Measurements from ENCODE around the gene MACROD1. TPM values are rescaled to one million over a fixed set of nuclear protein-coding genes. Genes with fewer than 3 reads are reported as not detected.

Gene MACROD1
- total RNA-seq, 1 donor from 2014 or later, result 27.8 TPM

DNA sequence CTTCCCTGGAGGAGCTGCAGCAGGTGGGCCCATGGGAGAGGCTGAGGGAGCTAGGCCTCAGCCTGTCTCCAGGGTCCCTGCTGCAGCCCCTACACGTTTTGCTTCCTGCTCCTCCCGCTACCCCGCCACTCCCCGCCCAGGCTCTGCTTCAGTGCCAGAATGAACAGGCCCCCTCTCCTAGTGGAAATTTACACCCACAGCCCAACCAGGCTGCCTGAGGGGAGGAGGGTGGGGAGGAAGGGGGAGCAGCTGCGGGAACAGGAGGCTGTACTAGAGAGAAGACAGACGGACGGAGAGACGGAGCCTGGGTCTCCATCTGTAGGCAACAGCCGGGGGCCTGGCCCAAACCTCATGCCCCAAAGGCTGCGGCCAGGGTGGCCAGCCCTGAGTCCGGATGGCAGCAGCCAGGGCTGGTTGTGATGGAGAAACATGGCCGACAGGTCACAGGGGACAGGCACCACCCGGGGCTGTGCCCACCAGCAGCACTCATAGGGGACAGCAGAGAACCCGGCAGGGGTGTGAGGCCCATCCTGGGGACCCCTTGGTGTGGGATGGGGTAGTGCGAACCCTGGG is 109.6 kb downstream of the MACROD1 start:
- TF ChIP-seq, protein P1, sequence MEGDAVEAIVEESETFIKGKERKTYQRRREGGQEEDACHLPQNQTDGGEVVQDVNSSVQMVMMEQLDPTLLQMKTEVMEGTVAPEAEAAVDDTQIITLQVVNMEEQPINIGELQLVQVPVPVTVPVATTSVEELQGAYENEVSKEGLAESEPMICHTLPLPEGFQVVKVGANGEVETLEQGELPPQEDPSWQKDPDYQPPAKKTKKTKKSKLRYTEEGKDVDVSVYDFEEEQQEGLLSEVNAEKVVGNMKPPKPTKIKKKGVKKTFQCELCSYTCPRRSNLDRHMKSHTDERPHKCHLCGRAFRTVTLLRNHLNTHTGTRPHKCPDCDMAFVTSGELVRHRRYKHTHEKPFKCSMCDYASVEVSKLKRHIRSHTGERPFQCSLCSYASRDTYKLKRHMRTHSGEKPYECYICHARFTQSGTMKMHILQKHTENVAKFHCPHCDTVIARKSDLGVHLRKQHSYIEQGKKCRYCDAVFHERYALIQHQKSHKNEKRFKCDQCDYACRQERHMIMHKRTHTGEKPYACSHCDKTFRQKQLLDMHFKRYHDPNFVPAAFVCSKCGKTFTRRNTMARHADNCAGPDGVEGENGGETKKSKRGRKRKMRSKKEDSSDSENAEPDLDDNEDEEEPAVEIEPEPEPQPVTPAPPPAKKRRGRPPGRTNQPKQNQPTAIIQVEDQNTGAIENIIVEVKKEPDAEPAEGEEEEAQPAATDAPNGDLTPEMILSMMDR (conservative IDR thresholded peaks at IDR 0.05; ENCODE audit: low read depth, low read length), result no peak
- H3K4me3 ChIP-seq (ENCODE audit: low read depth, low read length), result no peak overlapping the region
- DNase-seq (ENCODE audit: low read depth), result no peak

DNA sequence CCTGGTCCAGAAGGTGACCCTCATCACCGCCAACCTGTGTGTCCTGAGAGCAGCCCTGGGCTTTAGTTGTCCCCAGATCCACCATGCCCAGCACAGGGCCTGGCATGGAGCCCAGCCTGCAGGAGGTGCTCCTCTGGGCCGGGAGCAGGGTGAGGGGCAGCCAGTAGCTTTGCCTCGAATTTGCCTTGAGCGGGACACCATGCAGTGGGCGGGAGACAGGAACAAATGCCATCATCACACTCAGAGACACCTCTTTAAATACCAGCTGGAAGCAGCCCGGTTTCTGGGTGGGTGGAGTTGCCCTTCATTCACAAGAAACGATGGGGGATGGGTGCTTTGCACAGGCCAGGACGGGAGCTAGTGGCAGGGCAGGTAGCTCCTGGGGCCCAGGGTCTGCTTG is 110.8 kb downstream of the MACROD1 start:
- TF ChIP-seq, protein P1 (conservative IDR thresholded peaks at IDR 0.05; ENCODE audit: low read depth, low read length), result no peak
- no peak for DNase-seq (ENCODE audit: low read depth)
- H3K4me3 ChIP-seq (ENCODE audit: low read depth, low read length), result no peak overlapping the region

DNA sequence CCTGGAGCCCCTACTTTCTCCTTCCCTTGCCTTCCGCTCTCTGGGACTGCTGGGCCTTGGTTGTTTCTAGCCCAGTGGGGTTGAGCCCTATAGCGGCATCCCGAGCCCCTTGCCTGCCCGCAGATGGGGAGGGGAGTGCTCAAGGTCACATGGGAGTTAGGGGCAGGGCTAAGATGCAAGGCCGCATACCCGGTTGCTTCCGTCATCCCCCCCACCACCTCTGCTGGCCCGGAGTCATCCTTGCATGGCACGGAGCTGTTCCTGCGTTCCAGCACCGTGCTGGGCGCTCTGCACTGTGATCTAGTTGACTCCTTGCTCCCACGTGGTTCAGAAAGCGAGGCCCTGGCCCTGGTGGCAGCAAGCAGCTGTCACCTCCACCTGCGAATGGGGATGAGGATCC is 112.2 kb downstream of the MACROD1 start:
- TF ChIP-seq, protein P1 (conservative IDR thresholded peaks at IDR 0.05; ENCODE audit: low read depth, low read length), result no peak
- no peak overlapping the region for H3K4me3 ChIP-seq (ENCODE audit: low read depth, low read length)
- no peak for DNase-seq (ENCODE audit: low read depth)

DNA sequence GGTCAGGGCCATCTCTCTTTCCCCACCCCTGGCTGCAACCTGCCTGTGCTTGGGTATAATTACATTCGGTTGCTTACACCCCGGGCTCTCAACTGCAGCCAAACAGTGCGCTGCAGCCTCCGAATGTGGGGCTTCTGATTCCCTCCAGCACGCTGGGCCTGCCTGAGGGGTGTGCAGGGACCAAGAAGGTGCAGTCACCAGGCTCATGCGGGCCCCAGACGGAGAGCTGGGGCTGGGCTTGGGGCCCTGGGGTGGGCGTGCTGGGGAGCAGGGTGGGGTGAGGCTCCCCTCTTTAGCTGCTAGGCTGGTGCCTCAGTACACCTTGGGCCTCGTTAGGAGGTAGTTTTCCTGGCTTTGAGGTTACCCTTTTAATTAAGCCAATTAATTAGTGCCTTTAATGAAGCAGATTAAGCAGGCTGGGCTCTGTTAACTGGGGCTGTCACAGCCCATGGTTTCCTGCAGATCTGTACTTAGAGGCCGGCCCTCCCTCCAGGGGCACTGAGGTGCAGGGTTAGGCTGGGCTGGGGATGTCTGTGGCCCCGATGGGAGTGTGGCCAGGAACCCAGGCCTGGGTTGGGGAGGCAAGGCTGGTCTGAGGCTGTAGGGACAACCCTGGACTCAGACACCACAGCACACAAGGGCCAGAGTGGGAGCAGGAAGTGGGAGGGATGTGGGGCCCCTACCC is 112.8 kb downstream of the MACROD1 start:
- no peak for DNase-seq (ENCODE audit: low read depth)
- no peak overlapping the region for H3K4me3 ChIP-seq (ENCODE audit: low read depth, low read length)
- TF ChIP-seq, protein P1 (conservative IDR thresholded peaks at IDR 0.05; ENCODE audit: low read depth, low read length), result no peak

DNA sequence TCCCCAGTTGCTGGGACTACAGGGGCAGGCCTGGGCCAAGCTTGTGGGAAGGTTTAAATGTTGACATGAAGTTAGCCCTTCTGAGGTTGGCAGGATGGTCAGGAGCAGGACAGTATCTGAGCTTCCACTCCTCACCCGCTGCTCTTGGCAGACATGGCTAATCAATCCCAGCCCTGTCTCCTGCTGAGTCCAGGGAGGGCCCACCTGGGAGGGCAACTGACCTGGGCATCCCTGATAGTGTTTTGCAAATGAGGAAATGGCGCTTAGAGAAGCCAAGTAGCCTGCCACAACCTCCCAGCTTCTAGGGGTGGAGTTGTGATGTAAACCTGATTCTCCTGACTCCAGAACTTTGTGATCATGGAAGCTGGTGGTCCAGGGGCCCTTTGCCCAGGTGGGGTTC is 113.5 kb downstream of the MACROD1 start:
- TF ChIP-seq, protein P1 (conservative IDR thresholded peaks at IDR 0.05; ENCODE audit: low read depth, low read length), result no peak
- DNase-seq (ENCODE audit: low read depth), result no peak

DNA sequence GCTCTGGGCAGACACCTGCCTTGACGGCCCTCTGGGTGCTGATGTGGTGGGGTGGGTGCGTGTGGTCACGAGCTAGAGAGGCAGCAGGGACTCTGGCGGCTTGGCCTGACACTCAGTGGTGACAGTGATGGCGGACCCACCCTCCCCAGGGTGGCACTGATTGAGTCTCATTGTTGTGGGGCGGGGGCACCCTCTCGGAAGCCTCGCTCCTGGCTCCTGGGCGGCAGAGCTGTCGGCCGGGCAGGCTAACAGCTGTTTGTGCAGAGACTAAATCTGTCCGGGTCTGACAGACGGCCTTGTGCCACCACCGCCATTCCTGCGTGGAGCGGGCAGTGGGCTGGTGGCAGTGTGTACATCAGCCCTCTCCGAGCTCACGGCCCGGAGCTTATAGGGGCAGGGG is 114.6 kb downstream of the MACROD1 start:
- no peak overlapping the region for H3K4me3 ChIP-seq (ENCODE audit: low read depth, low read length)
- TF ChIP-seq, protein P1 (conservative IDR thresholded peaks at IDR 0.05; ENCODE audit: low read depth, low read length), result no peak
- DNase-seq (ENCODE audit: low read depth), result no peak

More for the DNA sequence above, 113.5 kb downstream of the MACROD1 start:
- no peak overlapping the region for H3K4me3 ChIP-seq (ENCODE audit: low read depth, low read length)

DNA sequence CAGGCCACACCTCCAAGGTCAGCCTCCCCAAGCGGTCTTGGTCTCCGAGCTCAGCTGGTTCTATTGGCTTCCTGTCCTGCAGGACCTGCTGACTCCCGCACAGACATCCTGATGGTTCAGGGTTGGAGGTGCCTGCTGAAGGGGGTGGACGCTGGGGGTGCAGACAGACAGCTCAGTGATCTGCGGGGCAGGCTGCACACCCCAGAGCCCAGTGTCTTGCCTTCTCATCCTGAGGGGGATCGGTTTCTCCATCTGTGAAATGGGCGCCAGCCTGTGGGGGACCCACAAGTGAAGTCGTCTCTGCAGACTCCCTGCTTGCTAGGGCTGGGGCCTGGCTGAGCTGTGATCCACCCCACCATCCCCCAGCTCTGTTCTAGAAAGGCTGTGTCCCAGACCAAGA is 116.4 kb downstream of the MACROD1 start:
- TF ChIP-seq, protein P1 (conservative IDR thresholded peaks at IDR 0.05; ENCODE audit: low read depth, low read length), result no peak
- no peak for DNase-seq (ENCODE audit: low read depth)

More for the DNA sequence above, 116.4 kb downstream of the MACROD1 start:
- H3K4me3 ChIP-seq (ENCODE audit: low read depth, low read length), result no peak overlapping the region

Measured in epithelial cell of proximal tubule (primary cell).